GM12878 (cell line): ENCODE data around the gene HDHD3. TPM values are rescaled to one million over a fixed set of nuclear protein-coding genes. Genes with fewer than 3 reads are reported as not detected.

ENCODE experiments used
- ATAC-seq: fragments of 200-7000 bp; cut with Tn5 transposase; 3 replicates; pipeline ENCODE4 v1.9.1; 2020; ENCODE audit warnings: mild to moderate bottlenecking, moderate library complexity
- BruUV-seq: library from RNA; stranded (reverse); fragments of 400-500 nt; replicated peaks from 2 replicates; lab custom pipeline; 2021; lab: Mats Ljungman, UMichigan
- CTCF ChIA-PET: fragments of 300-600 bp; sonication (Branson Sonifier 250); formaldehyde crosslinking; extraction: SDS; loops from one replicate; lab custom pipeline; 2021; ENCODE audit warnings: inconsistent platforms; lab: Yijun Ruan, JAX
- POLR2A ChIA-PET: fragments of 350-600 bp; formaldehyde crosslinking; extraction: SDS; loops from one replicate; lab custom pipeline; 2021; ENCODE audit warnings: inconsistent platforms; lab: Charles Lee
- RAD21 ChIA-PET: fragments of 300-600 bp; sonication (Branson Sonifier 250); formaldehyde crosslinking; loops from one replicate; lab custom pipeline; 2023; ENCODE audit warnings: antibody characterized with exemption; ENCODE audit not compliant: unreplicated experiment; lab: Charles Lee
- SMC1A ChIA-PET: fragments of 300-600 bp; sonication (Branson Sonifier 250); formaldehyde crosslinking; loops from one replicate; lab custom pipeline; 2023; ENCODE audit not compliant: unreplicated experiment, uncharacterized antibody; lab: Charles Lee
- DNase-seq: peaks from one replicate; pipeline ENCODE4 v3.0.0-alpha.2; 2011; ENCODE audit warnings: low read depth, low spot score
- FAIRE-seq: peaks from 3 replicates; lab custom pipeline; 2011; peaks lifted over from hg19 to GRCh38; lab: Jason Lieb, UNC
- H2AFZ ChIP-seq: 2 replicates; pipeline ENCODE4 v1.6.0; 2011; ENCODE audit warnings: low read depth, low read length, control low read depth; ENCODE audit not compliant: control insufficient read depth
- H3K27ac ChIP-seq: 2 replicates; pipeline ENCODE4 v1.5.1; 2011; ENCODE audit warnings: control low read depth; ENCODE audit not compliant: control insufficient read depth, insufficient read depth
- H3K27me3 ChIP-seq, 2 experiments: replicated peaks in 1 of 2; 2 replicates each; pipeline versions ENCODE4 v1.6.0 to v1.6.1; 2011; ENCODE audit warnings: low read length in 1 of 2; ENCODE audit not compliant: control insufficient read depth in 2 of 2, insufficient read depth in 2 of 2
- H3K36me3 ChIP-seq, 2 experiments: 2 replicates each; pipeline ENCODE4 v1.5.1; 2011; ENCODE audit warnings: low read length in 1 of 2; ENCODE audit not compliant: control insufficient read depth in 2 of 2, insufficient read depth in 2 of 2
- H3K4me1 ChIP-seq: 2 replicates; pipeline ENCODE4 v1.6.1; 2011; ENCODE audit warnings: mild to moderate bottlenecking, low read length, moderate library complexity, mixed read lengths; ENCODE audit not compliant: control insufficient read depth, insufficient read depth
- H3K4me2 ChIP-seq: 2 replicates; pipeline ENCODE4 v1.6.0; 2011; ENCODE audit warnings: control low read depth; ENCODE audit not compliant: control insufficient read depth, insufficient read depth
- H3K4me3 ChIP-seq: fragments of 200-600 bp; sonication (generic); 2 replicates; pipeline ENCODE4 v1.5.1; 2016
- H3K79me2 ChIP-seq: 2 replicates; pipeline ENCODE4 v1.6.0; 2011; ENCODE audit warnings: low read length; ENCODE audit not compliant: control insufficient read depth, insufficient read depth
- H3K9ac ChIP-seq: 2 replicates; pipeline ENCODE4 v1.8.0; 2011; ENCODE audit warnings: low read length, control low read depth, mixed read lengths; ENCODE audit not compliant: control insufficient read depth, insufficient read depth
- H3K9me3 ChIP-seq: replicated peaks from 3 replicates; pipeline ENCODE4 v1.5.1; 2011; ENCODE audit warnings: mild to moderate bottlenecking, low read length; ENCODE audit not compliant: control insufficient read depth, insufficient read depth
- H4K20me1 ChIP-seq: 2 replicates; pipeline ENCODE4 v1.6.0; 2011; ENCODE audit not compliant: control insufficient read depth, insufficient read depth
- HDAC2 ChIP-seq: fragments of 200-600 bp; sonication (generic); IDR thresholded peaks from 2 replicates; pipeline ENCODE4 v1.6.1; 2017
- IKZF1 ChIP-seq: fragments of 450-650 bp; conservative IDR thresholded peaks from 2 replicates; pipeline ENCODE4 v1.6.1; 2017; ENCODE audit warnings: antibody characterized with exemption, mild to moderate bottlenecking
- KAT2A ChIP-seq: conservative IDR thresholded peaks from 2 replicates; pipeline ENCODE4 v1.6.1; 2011; ENCODE audit warnings: low read depth, low read length; ENCODE audit not compliant: control insufficient read depth
- MTA2 ChIP-seq: fragments of 450-650 bp; IDR thresholded peaks from 2 replicates; pipeline ENCODE4 v1.6.1; 2016; ENCODE audit warnings: low read depth, mild to moderate bottlenecking, moderate library complexity
- MYB ChIP-seq: fragments of 150-350 bp; IDR thresholded peaks from 2 replicates; pipeline ENCODE4 v1.6.1; 2014; ENCODE audit warnings: mild to moderate bottlenecking, low read depth, low read length, borderline replicate concordance
- NR2F1 ChIP-seq: fragments of 450-650 bp; conservative IDR thresholded peaks from 2 replicates; pipeline ENCODE4 v1.6.1; 2017; ENCODE audit warnings: mild to moderate bottlenecking
- SMARCA5 ChIP-seq: fragments of 450-650 bp; IDR thresholded peaks from 2 replicates; pipeline ENCODE4 v1.6.1; 2017; ENCODE audit warnings: mild to moderate bottlenecking
- SMC3 ChIP-seq: IDR thresholded peaks from 2 replicates; pipeline ENCODE4 v1.6.1; 2011; ENCODE audit warnings: low read length, improper control_type of control experiment, borderline replicate concordance
- STAT1 ChIP-seq: fragments of 450-650 bp; conservative IDR thresholded peaks from 2 replicates; pipeline ENCODE4 v1.6.1; 2014; ENCODE audit warnings: antibody characterized with exemption, mild to moderate bottlenecking
- ZSCAN29 ChIP-seq: fragments of 450-650 bp; IDR thresholded peaks from 2 replicates; pipeline ENCODE4 v1.6.1; 2017; ENCODE audit warnings: mild to moderate bottlenecking, moderate library complexity
- WGBS: methylation state at CpG from one replicate; pipeline ENCODE4 v1.1.6; 2016; ENCODE audit warnings: low lambda C conversion rate; ENCODE audit not compliant: insufficient replicate concordance, insufficient coverage; ENCODE audit errors: missing lambda C conversion rate; 5-methylcytosine and 5-hydroxymethylcytosine counted together
- in situ Hi-C: fragments of 300-500 bp; cut with MboI; formaldehyde crosslinking; loops from 9 replicates; pipeline ENCODE4 v1.14.3; 2018; ENCODE audit warnings: mixed read lengths
- intact Hi-C: fragments of 100-400 bp; cut with micrococcal nuclease; formaldehyde crosslinking; loops from one replicate; pipeline ENCODE4 v1.14.2; 2022; ENCODE audit not compliant: unreplicated experiment
- polyA plus RNA-seq, 11 experiments: library from polyadenylated mRNA; depleted of rRNA in 4 of 11; unstranded in 6 of 11; stranded (reverse) in 5 of 11; fragments of >200 nt; fragmentation: Nextera tagmentation in 4 of 11; fragmentation: Illumina TruSeq in 1 of 11; extraction: Ambion mirVana in 4 of 11; extraction: Trizol in 1 of 11; gene quantifications; 1 replicate in 1 of 11; 2 replicates in 10 of 11; pipeline versions ENCODE4 v1.2.1 to v1.2.3, GENCODE V29; 2011 to 2016; ENCODE audit warnings: inconsistent platforms in 2 of 11, missing spikeins in 2 of 11, low read depth in 1 of 11
- total RNA-seq, 4 experiments: library from RNA; depleted of rRNA in 3 of 4; stranded (reverse); fragments of >200 nt in 3 of 4; fragmentation: Illumina TruSeq in 1 of 4; extraction: Trizol in 1 of 4; gene quantifications; 2 replicates each; pipeline versions ENCODE4 v1.2.1 to v1.2.3, GENCODE V29; 2013 to 2021
- TF ChIP-seq, protein P1 (sequence below): fragments of 450-650 bp; IDR thresholded peaks from 2 replicates; pipeline ENCODE4 v1.6.1; 2018; ENCODE audit warnings: borderline replicate concordance, mild to moderate bottlenecking; ENCODE audit not compliant: partially characterized antibody
- TF ChIP-seq, protein P2 (sequence below): fragments of 450-650 bp; IDR thresholded peaks from 2 replicates; pipeline ENCODE4 v1.6.1; 2017; ENCODE audit warnings: antibody characterized with exemption, mild to moderate bottlenecking, moderate library complexity
- TF ChIP-seq, protein P3 (sequence below): fragments of 150-350 bp; IDR thresholded peaks from 2 replicates; pipeline ENCODE4 v1.6.1; 2014; ENCODE audit warnings: mild to moderate bottlenecking, low read depth, low read length
- TF ChIP-seq, protein P4 (sequence below): IDR thresholded peaks from 2 replicates; pipeline ENCODE4 v1.6.1; 2012; ENCODE audit warnings: low read depth, low read length, improper control_type of control experiment

Gene HDHD3
- total and polyA plus RNA-seq, 10 of the 15 experiments (the other 5 are each of a cell fraction or from before 2014, with no cell fraction given) = 1.3 to 29.4 (median 17.9) TPM

DNA sequence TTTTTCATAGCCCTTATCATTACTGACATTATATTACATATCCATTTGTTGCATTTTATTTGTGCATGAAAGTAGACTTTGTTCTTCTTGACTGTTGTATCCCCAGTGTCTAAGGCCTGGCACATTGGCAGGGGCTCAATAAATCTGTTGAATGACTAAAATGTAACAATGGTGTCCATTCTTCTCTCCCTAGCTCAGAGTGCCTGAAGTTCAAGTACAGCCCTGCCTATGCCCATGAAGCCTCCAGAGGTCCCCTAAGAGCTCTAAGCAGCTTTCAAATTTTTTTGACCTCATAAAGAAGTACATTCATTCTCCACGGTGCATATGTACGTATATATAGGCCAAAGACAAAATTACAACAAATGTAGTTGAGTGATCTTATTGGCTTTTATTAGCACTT is 31.6 kb downstream of the HDHD3 start:
- in situ Hi-C loops (no loop called here), intact Hi-C loops (no loop called here)
- Histone ChIP-seq H3K4me2 (no peak overlapping the region), H3K9me3 (no peaks in the 10 kb centered on the region), H3K4me3 (no peak overlapping the region), H3K4me1 (peaks cover 6% of the 10 kb centered on the region), H3K36me3 (no peaks in the 10 kb centered on the region), H3K27ac (no peak overlapping the region), H3K9ac (no peak overlapping the region), H3K27me3 (no peaks in the 10 kb centered on the region; a peak in 2 of 4 replicates), H3K79me2 (no peaks in the 10 kb centered on the region), H2AFZ (no peak overlapping the region), H4K20me1 (no peaks in the 10 kb centered on the region)
- BruUV-seq = no TSS peak
- POLR2A ChIA-PET = interaction anchor here (0.5 kb wide), 1 partner anchor 535 kb away, joined by 7 read pairs; no protein-coding TSS in a partner anchor
- FAIRE-seq (no peak), ATAC-seq (no peak), DNase-seq (no peak)
- TF ChIP-seq, protein P1, sequence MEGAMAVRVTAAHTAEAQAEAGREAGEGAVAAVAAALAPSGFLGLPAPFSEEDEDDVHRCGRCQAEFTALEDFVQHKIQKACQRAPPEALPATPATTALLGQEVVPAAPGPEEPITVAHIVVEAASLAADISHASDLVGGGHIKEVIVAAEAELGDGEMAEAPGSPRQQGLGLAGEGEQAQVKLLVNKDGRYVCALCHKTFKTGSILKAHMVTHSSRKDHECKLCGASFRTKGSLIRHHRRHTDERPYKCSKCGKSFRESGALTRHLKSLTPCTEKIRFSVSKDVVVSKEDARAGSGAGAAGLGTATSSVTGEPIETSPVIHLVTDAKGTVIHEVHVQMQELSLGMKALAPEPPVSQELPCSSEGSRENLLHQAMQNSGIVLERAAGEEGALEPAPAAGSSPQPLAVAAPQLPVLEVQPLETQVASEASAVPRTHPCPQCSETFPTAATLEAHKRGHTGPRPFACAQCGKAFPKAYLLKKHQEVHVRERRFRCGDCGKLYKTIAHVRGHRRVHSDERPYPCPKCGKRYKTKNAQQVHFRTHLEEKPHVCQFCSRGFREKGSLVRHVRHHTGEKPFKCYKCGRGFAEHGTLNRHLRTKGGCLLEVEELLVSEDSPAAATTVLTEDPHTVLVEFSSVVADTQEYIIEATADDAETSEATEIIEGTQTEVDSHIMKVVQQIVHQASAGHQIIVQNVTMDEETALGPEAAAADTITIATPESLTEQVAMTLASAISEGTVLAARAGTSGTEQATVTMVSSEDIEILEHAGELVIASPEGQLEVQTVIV = no peak
- TF ChIP-seq IKZF1 (no peak), HDAC2 (no peak), SMC3 (no peak), SMARCA5 (no peak), STAT1 (no peak), MTA2 (no peak), ZSCAN29 (no peak), MYB (no peak), NR2F1 (no peak), KAT2A (no peak)
- TF ChIP-seq, protein P2, sequence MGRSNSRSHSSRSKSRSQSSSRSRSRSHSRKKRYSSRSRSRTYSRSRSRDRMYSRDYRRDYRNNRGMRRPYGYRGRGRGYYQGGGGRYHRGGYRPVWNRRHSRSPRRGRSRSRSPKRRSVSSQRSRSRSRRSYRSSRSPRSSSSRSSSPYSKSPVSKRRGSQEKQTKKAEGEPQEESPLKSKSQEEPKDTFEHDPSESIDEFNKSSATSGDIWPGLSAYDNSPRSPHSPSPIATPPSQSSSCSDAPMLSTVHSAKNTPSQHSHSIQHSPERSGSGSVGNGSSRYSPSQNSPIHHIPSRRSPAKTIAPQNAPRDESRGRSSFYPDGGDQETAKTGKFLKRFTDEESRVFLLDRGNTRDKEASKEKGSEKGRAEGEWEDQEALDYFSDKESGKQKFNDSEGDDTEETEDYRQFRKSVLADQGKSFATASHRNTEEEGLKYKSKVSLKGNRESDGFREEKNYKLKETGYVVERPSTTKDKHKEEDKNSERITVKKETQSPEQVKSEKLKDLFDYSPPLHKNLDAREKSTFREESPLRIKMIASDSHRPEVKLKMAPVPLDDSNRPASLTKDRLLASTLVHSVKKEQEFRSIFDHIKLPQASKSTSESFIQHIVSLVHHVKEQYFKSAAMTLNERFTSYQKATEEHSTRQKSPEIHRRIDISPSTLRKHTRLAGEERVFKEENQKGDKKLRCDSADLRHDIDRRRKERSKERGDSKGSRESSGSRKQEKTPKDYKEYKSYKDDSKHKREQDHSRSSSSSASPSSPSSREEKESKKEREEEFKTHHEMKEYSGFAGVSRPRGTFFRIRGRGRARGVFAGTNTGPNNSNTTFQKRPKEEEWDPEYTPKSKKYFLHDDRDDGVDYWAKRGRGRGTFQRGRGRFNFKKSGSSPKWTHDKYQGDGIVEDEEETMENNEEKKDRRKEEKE = no peak
- TF ChIP-seq, protein P3, sequence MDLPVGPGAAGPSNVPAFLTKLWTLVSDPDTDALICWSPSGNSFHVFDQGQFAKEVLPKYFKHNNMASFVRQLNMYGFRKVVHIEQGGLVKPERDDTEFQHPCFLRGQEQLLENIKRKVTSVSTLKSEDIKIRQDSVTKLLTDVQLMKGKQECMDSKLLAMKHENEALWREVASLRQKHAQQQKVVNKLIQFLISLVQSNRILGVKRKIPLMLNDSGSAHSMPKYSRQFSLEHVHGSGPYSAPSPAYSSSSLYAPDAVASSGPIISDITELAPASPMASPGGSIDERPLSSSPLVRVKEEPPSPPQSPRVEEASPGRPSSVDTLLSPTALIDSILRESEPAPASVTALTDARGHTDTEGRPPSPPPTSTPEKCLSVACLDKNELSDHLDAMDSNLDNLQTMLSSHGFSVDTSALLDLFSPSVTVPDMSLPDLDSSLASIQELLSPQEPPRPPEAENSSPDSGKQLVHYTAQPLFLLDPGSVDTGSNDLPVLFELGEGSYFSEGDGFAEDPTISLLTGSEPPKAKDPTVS = no peak
- TF ChIP-seq, protein P4, sequence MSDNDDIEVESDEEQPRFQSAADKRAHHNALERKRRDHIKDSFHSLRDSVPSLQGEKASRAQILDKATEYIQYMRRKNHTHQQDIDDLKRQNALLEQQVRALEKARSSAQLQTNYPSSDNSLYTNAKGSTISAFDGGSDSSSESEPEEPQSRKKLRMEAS = no peak
- WGBS = 33% methylated on average over 2 of the region's 2 CpGs
- CTCF ChIA-PET = interaction anchor here (0.5 to 1.7 kb wide), 4 partner anchors 61 to 1238 kb away, joined by 3 to 4 read pairs (median 3); no protein-coding TSS in a partner anchor
- SMC1A ChIA-PET = interaction anchor here (0.9 to 1.3 kb wide), 2 partner anchors 192 to 237 kb away, joined by 3 read pairs; no protein-coding TSS in a partner anchor
- RAD21 ChIA-PET = no interaction called here
